ENCODE measurements around the gene VEGFC.

- no peak for TF ChIP-seq POLR2A (IDR thresholded peaks at IDR 0.05)
- no peak for TF ChIP-seq EP300 (IDR thresholded peaks at IDR 0.05)
These were observed 25.5 kb downstream of the VEGFC start for GRCh38 chr4:176767183-176767582.

Measured in ovary (tissue), 1 donor.